DND-41 (cell line): ENCODE measurements around the gene MDM1.

ENCODE experiments used
- ATAC-seq: fragments of 200-7000 bp; cut with Tn5 transposase; 3 replicates; pipeline ENCODE4 v1.9.1; 2021; ENCODE audit warnings: low read depth; ENCODE audit not compliant: insufficient read depth
- DNase-seq: peaks from one replicate; pipeline ENCODE4 v3.0.0-alpha.2; 2020
- H2AFZ ChIP-seq: 2 replicates; pipeline ENCODE4 v1.6.0; 2012; ENCODE audit warnings: low read depth, low read length
- H3K27ac ChIP-seq: 2 replicates; pipeline ENCODE4 v1.5.1; 2012; ENCODE audit warnings: low read length, inconsistent platforms
- H3K27me3 ChIP-seq: fragments of 200-600 bp; sonication (generic); 2 replicates; pipeline ENCODE4 v1.6.0; 2012; ENCODE audit warnings: low read length, mild to moderate bottlenecking, inconsistent platforms; ENCODE audit not compliant: insufficient read depth, poor library complexity
- H3K36me3 ChIP-seq: 2 replicates; pipeline ENCODE4 v1.5.1; 2012; ENCODE audit warnings: low read length, inconsistent platforms; ENCODE audit not compliant: insufficient read depth
- H3K4me1 ChIP-seq: 2 replicates; pipeline ENCODE4 v1.5.1; 2012; ENCODE audit warnings: mild to moderate bottlenecking, low read length; ENCODE audit not compliant: insufficient read depth
- H3K4me2 ChIP-seq: 2 replicates; pipeline ENCODE4 v1.6.0; 2012; ENCODE audit warnings: mild to moderate bottlenecking, moderate library complexity, low read length, inconsistent platforms; ENCODE audit not compliant: insufficient read depth
- H3K4me3 ChIP-seq, 2 experiments: fragments of 200-600 bp in 1 of 2; shearing (Covaris generic) in 1 of 2; 2 replicates each; pipeline ENCODE4 v1.5.1; 2012 to 2016; ENCODE audit warnings: inconsistent platforms in 2 of 2, low read length in 2 of 2, mild to moderate bottlenecking in 2 of 2, low read depth in 1 of 2, moderate library complexity in 1 of 2
- H3K79me2 ChIP-seq: 2 replicates; pipeline ENCODE4 v1.6.0; 2012; ENCODE audit warnings: low read length, inconsistent platforms; ENCODE audit not compliant: insufficient read depth
- H3K9ac ChIP-seq: 2 replicates; pipeline ENCODE4 v1.6.0; 2012; ENCODE audit warnings: low read depth, mild to moderate bottlenecking, inconsistent platforms, low read length, moderate library complexity
- H3K9me3 ChIP-seq: 2 replicates; pipeline ENCODE4 v1.5.1; 2012; ENCODE audit warnings: low read length, moderate library complexity, mild to moderate bottlenecking, inconsistent platforms; ENCODE audit not compliant: insufficient read depth, severe bottlenecking
- H4K20me1 ChIP-seq: 2 replicates; pipeline ENCODE4 v1.6.0; 2012; ENCODE audit warnings: low read length; ENCODE audit not compliant: insufficient read depth
- CTCF ChIP-seq: IDR thresholded peaks from 2 replicates; pipeline ENCODE4 v1.5.1; 2012; ENCODE audit warnings: borderline replicate concordance, low read length, moderate library complexity, mild to moderate bottlenecking; ENCODE audit not compliant: poor library complexity, severe bottlenecking; ENCODE audit errors: extremely low read depth
- EZH2 ChIP-seq: IDR thresholded peaks from 3 replicates; pipeline ENCODE4 v1.6.1; 2012; ENCODE audit warnings: borderline replicate concordance, low read depth, mild to moderate bottlenecking, moderate library complexity, low read length, inconsistent platforms; ENCODE audit not compliant: severe bottlenecking

Gene MDM1

GRCh38 chr12:68358532-68359485 lies 26.6 kb upstream of the MDM1 start:
- DNase-seq, result peak; percentile 61
- Histone ChIP-seq H3K9ac (no peak overlapping the region), H3K27me3 (no peaks in the 10 kb centered on the region), H3K9me3 (no peaks in the 10 kb centered on the region), H2AFZ (no peak overlapping the region), H3K79me2 (no peaks in the 10 kb centered on the region), H3K36me3 (no peaks in the 10 kb centered on the region), H3K4me2 (no peak overlapping the region), H3K4me3 (no peak overlapping the region), H4K20me1 (no peaks in the 10 kb centered on the region), H3K27ac (no peak overlapping the region), H3K4me1 (no peaks in the 10 kb centered on the region)
- TF ChIP-seq EZH2 (no peak), CTCF (peak; percentile 78)
- ATAC-seq, result peak; percentile 84

GRCh38 chr12:68356986-68357385 lies 24.8 kb upstream of the MDM1 start:
- no peak for TF ChIP-seq EZH2
- TF ChIP-seq CTCF, result no peak
- no peak overlapping the region for H2AFZ ChIP-seq
- DNase-seq (no peak), ATAC-seq (no peak)
- H3K4me1 ChIP-seq, result no peaks in the 10 kb centered on the region
- no peaks in the 10 kb centered on the region for H4K20me1 ChIP-seq
- no peaks in the 10 kb centered on the region for H3K79me2 ChIP-seq
- no peaks in the 10 kb centered on the region for H3K27me3 ChIP-seq
- no peak overlapping the region for H3K4me2 ChIP-seq
- no peak overlapping the region for H3K9ac ChIP-seq
- no peaks in the 10 kb centered on the region for H3K9me3 ChIP-seq
- H3K4me3 ChIP-seq, result no peak overlapping the region
- H3K36me3 ChIP-seq, result no peaks in the 10 kb centered on the region
- H3K27ac ChIP-seq, result no peak overlapping the region

GRCh38 chr12:68356060-68356695 lies 24.0 kb upstream of the MDM1 start:
- no peak for TF ChIP-seq EZH2
- no peak for TF ChIP-seq CTCF
- Histone ChIP-seq H3K27ac (no peak overlapping the region), H3K4me2 (no peak overlapping the region), H3K9ac (no peak overlapping the region), H3K36me3 (no peaks in the 10 kb centered on the region), H3K27me3 (no peaks in the 10 kb centered on the region), H2AFZ (no peak overlapping the region), H4K20me1 (no peaks in the 10 kb centered on the region), H3K79me2 (no peaks in the 10 kb centered on the region), H3K4me1 (no peaks in the 10 kb centered on the region), H3K9me3 (no peaks in the 10 kb centered on the region), H3K4me3 (no peak overlapping the region)
- no peak for DNase-seq
- no peak for ATAC-seq
